GM18507 (cell line): ENCODE data around the gene CDKN2B-AS1.

Experiments used
- DNase-seq: peaks from one replicate; pipeline ENCODE4 v3.0.0; 2011; ENCODE audit warnings: low read depth; ENCODE audit not compliant: insufficient read length; ENCODE audit errors: extremely low spot score
- FAIRE-seq: peaks from 2 replicates; lab custom pipeline; 2011; peaks lifted over from hg19 to GRCh38; lab: Jason Lieb, UNC

The CDKN2B-AS1 gene

DNA sequence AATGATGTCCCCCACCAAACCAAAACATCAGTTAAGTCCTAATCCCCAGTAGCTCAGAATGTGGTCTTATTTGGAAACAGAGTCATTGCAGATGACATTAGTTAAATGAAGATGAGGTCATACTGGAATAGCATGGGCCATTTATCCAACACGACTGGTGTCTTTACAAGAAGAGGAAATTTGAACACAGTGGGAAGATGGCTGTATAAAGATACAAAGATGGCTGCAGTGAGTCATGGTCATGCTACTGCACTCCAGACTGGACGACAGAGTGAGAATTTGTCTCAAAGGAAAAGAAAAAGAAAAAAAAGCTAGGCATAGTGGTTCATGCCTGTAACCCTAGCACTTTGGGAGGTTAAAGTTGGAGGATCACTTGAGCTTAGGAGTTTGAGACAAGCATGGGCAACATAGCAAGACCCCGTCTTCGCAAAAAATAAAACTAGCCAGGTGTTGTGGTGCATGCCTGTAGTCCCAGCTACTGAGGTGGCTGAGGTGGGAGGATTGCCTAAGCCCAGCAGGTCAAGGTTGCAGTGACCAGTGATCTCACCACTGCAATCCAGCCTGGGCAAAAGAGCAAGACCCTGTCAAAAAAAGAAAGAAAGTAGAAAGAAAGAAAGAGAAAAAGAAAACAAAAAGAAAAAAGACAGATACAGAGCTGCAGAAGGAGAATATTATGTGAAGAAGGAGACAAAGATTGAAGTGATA is 144.5 kb downstream of the CDKN2B-AS1 start:
- FAIRE-seq (no peak), DNase-seq (no peak)

- no peak for DNase-seq
- FAIRE-seq = no peak
Measured at GRCh38 chr9:22141908-22142307, 147.3 kb downstream of the CDKN2B-AS1 start.

- DNase-seq = no peak
- no peak for FAIRE-seq
Measured at GRCh38 chr9:22142671-22143070, 148.1 kb downstream of the CDKN2B-AS1 start.

GRCh38 chr9:22143799-22144625 is 149.4 kb downstream of the CDKN2B-AS1 start:
- FAIRE-seq = no peak
- no peak for DNase-seq

- DNase-seq = no peak
- FAIRE-seq = no peak
Measured at GRCh38 chr9:22146604-22147003, 152.0 kb downstream of the CDKN2B-AS1 start.

- FAIRE-seq (no peak), DNase-seq (no peak)
Measured at GRCh38 chr9:22147813-22148527, 153.4 kb downstream of the CDKN2B-AS1 start.

DNA sequence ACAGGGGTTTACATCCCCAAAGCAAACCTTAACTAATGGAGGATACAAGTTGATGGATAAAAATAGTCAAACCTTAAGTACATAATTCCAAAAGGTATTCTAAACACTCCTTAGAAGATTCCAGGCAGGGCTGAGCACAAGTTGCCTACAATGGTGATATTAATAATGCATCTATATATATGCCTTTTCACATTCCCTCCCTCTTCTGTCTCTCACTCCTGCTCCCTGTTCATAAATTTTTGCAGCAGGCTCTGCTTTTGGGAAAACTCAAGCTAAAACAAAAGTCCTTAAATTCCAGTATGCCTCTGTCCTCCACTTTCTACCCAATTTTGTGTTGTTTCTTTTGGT is 153.9 kb downstream of the CDKN2B-AS1 start:
- FAIRE-seq (no peak), DNase-seq (no peak)

GRCh38 chr9:22148876-22149637 is 154.5 kb downstream of the CDKN2B-AS1 start:
- DNase-seq (no peak), FAIRE-seq (no peak)

GRCh38 chr9:22154064-22154463 is 159.5 kb downstream of the CDKN2B-AS1 start:
- FAIRE-seq (no peak), DNase-seq (no peak)

- no peak for DNase-seq
- no peak for FAIRE-seq
Measured at GRCh38 chr9:22156586-22156985, 162.0 kb downstream of the CDKN2B-AS1 start.

- DNase-seq (no peak), FAIRE-seq (no peak)
Measured at GRCh38 chr9:22157276-22157675, 162.7 kb downstream of the CDKN2B-AS1 start.

GRCh38 chr9:22157828-22158227 is 163.2 kb downstream of the CDKN2B-AS1 start:
- FAIRE-seq (no peak), DNase-seq (no peak)

DNA sequence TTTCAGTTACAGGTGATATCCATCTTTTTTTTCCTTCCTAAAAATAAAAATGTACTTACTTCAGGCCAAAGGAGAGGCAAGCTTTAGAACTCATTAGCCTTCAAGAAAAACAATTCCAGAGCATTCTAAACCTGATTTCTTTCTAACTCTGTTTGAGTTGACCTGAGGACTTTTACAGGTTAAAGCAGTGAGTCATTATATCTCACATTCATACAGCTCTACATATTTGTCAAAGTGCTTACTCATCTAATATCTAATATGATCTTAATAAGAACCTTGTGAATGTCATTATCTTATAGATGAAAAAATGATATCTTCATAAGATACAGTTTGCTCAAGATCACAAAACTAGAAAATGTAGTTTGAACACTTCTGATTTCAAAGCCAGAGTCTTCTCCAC is 163.7 kb downstream of the CDKN2B-AS1 start:
- no peak for FAIRE-seq
- no peak for DNase-seq

DNA sequence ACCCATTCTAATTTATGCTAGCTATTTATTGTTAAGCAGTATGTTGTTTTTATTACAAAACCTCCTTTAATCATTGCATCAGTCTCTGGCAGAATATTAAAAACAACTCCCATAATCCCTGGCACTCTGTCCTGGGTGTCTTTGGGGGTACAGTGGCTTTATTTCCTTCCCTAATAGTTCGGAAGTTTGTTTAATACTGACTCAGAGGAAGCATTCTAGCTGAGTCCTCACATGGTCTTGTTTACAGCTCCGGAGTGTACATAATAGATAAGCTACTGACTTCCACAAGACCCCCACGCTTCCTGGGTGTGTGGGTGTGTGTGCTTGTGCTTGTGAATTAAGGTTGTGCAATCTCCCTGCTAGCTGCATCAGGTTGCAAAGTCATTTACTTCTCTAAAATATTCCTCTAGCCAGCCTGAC is 164.3 kb downstream of the CDKN2B-AS1 start:
- no peak for FAIRE-seq
- no peak for DNase-seq

DNA sequence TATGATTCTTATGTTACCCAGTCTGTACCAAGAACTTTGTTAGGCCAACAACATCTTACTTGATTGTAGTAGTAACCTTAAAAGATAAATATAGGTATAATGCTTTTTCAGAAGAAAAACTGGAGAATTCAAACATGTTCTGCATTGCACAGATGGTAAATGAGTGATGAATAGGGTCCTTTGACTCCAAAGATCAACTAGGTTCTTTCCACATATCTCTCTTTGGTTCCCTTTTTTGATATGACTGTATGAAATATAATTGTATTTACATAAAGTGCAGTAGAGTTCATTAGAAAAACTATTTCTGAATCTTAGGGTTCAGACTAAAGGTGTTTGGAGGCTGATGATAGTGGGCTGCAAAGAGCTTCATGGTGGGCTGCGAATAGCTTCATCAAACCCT is 165.0 kb downstream of the CDKN2B-AS1 start:
- DNase-seq (no peak), FAIRE-seq (no peak)

GRCh38 chr9:22160221-22160620 is 165.6 kb downstream of the CDKN2B-AS1 start:
- FAIRE-seq (no peak), DNase-seq (no peak)

DNA sequence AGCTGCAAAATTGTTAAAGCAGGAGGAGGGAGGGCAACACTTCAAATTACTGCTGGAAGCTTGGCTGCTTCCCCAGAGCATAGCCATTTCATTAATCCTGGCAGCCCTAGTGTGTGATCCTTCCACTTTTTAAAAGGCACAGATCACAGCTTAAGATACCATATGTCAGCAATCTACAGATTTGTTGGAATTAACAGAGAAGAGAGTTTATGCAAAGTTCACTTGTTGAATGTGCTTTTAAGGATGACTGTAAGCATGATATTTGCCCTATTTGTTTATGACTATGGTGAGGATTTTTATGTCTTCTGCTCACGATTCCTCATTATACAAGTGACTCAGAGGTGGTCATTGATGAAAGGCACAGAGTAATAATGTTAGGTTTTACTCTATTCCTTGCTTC is 170.6 kb downstream of the CDKN2B-AS1 start:
- DNase-seq (no peak), FAIRE-seq (no peak)

DNA sequence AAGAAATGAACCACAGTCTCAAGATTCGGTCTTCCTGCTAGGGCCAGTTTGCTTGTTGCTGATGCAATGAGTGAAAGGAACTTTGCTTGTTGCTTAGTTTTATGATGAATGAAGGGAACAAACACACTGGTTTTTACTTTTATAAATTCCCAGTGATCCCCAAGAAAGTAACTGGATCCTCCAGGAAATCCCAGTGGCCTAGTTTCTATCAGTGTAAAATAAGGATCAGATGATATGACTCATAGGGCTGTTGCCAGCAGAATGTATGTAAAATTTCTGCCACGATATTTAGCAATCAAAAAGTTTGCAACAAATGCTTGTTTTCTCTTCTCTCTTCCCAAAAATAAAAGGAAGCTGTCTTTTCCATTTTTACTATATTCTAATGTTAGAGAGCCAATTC is 174.7 kb downstream of the CDKN2B-AS1 start:
- no peak for DNase-seq
- FAIRE-seq = no peak

GRCh38 chr9:22169727-22170503 is 175.3 kb downstream of the CDKN2B-AS1 start:
- FAIRE-seq = no peak
- DNase-seq = no peak
